ENCODE data around the gene PLA2G2C. TPM values are rescaled to one million over a fixed set of nuclear protein-coding genes. Genes with fewer than 3 reads are reported as not detected.

The PLA2G2C gene
- total and polyA plus RNA-seq, 9 donors = 0.04 TPM; not detected in 6

DNA sequence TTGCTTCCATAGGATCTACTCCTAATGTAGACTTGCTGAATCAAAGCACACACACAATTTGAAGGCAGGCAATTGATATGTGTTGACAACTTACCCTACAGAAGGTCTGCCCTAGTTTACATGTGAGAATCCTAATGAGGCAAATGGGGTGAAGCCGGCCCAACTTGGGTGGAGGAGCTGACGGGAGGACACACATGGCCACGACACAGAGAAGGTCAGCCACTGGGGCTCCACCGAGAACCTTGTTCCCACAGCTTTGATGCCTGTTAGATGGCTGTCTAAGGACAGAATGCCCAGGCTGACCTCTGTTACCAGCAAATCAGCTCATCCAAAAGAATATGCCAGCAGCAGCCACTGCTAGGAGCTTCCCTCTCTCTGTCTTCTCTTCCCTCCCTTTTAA is 65.5 kb downstream of the PLA2G2C start:
- WGBS (ENCODE audit: insufficient coverage) = 84% methylated on average over 4 of the region's 4 CpGs
- no peak overlapping the region for H3K4me3 ChIP-seq (ENCODE audit: low read length)
- DNase-seq = no peak

DNA sequence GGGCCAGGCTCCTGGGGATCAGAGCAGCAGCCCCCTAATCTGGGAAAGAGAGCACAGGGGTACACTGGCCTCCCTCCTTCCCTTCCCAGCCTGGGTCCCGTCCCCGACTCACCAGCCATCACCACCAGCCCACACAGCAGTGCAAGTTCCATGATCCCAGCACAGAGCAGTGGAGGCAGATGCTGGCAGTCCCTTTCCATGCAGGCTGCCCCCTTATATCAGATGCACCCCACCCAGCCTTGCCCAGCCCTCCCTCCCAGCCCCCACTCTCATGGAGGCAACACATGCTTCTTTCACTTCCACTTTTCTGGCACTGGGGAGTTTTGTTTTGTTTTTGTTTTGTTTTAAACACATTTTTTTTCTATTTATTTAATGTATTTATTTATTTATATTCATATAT is 67.0 kb downstream of the PLA2G2C start, which contains the start of gene PLA2G2D:
Gene PLA2G2D (minus strand): TSS at position 190 of the 400 bp plus-strand sequence. CDS start 38 bp downstream, at position 152.
- no peaks in the 10 kb centered on the region for H3K36me3 ChIP-seq (ENCODE audit: control insufficient read depth, insufficient read depth, low read length)
- H3K4me1 ChIP-seq (ENCODE audit: control insufficient read depth, insufficient read depth, low read length) = peaks cover 4% of the 10 kb centered on the region
- no CpG with 5 or more reads among the region's 2 CpGs for WGBS (ENCODE audit: insufficient coverage)
- H3K4me3 ChIP-seq (ENCODE audit: low read length) = no peak within 1 kb of the TSS
- H3K27me3 ChIP-seq (ENCODE audit: control insufficient read depth, insufficient read depth, low read length) = peaks cover 11% of the 10 kb centered on the region
- H3K27ac ChIP-seq (ENCODE audit: low read length) = no peak within 1 kb of the TSS
- no peaks in the 10 kb centered on the region for H3K9me3 ChIP-seq (replicated peaks; ENCODE audit: control insufficient read depth, low read depth, low read length)
- no peak for DNase-seq

More for the DNA sequence above, 65.5 kb downstream of the PLA2G2C start:
- Histone ChIP-seq H3K27me3 (ENCODE audit: control insufficient read depth, insufficient read depth, low read length) (peaks cover 13% of the 10 kb centered on the region), H3K36me3 (ENCODE audit: control insufficient read depth, insufficient read depth, low read length) (no peaks in the 10 kb centered on the region), H3K9me3 (replicated peaks; ENCODE audit: control insufficient read depth, low read depth, low read length) (no peaks in the 10 kb centered on the region), H3K4me1 (ENCODE audit: control insufficient read depth, insufficient read depth, low read length) (peaks cover 11% of the 10 kb centered on the region), H3K27ac (ENCODE audit: low read length) (no peak overlapping the region)

DNA sequence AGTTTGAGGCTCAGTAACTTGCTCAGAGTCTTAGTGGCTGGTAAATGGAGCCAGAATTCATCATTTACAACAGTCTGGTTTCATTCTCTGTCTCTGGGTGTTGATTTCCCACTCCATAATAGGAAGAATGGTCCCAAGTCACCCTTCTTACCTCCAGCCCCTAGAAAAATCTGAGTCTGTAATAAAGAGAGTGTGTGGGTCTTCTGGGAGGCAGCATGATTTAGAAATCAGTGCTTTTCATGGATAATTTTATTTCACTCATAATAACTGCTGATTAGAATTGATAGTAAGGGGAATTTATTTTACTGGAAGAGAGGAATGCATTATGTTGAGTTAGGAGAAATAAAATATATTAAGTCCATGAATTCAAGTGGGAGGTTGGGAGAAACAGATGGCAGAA is 69.1 kb downstream of the PLA2G2C start:
- H3K4me3 ChIP-seq (ENCODE audit: low read length) = no peak overlapping the region
- H3K27me3 ChIP-seq (ENCODE audit: control insufficient read depth, insufficient read depth, low read length) = peaks cover 15% of the 10 kb centered on the region
- no peaks in the 10 kb centered on the region for H3K36me3 ChIP-seq (ENCODE audit: control insufficient read depth, insufficient read depth, low read length)
- no peak for DNase-seq
- H3K9me3 ChIP-seq (replicated peaks; ENCODE audit: control insufficient read depth, low read depth, low read length) = no peaks in the 10 kb centered on the region
- H3K4me1 ChIP-seq (ENCODE audit: control insufficient read depth, insufficient read depth, low read length) = no peaks in the 10 kb centered on the region
- H3K27ac ChIP-seq (ENCODE audit: low read length) = no peak overlapping the region

DNA sequence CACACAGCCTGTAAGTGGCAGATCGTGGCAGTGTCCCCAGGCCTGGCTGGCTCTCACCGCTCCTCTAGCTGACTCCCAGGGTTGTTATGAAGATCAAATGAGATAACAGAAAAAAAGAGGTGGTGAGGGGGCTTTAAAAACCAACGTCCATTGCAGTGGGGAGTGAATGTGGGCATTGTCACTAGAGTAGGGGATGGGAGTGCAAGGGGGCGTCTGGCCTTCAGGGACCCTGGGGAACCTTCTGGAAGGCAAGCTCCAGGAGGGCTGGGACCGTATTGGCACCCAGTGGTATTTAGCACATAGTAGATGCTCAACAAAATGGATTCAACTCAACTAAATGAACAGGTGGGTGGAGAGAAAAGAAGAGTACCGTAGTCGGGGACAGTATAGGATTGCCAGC is 70.4 kb downstream of the PLA2G2C start:
- WGBS (ENCODE audit: insufficient coverage) = 82% methylated on average over 4 of the region's 7 CpGs
- Histone ChIP-seq H3K4me3 (ENCODE audit: low read length) (no peak overlapping the region), H3K4me1 (ENCODE audit: control insufficient read depth, insufficient read depth, low read length) (no peaks in the 10 kb centered on the region), H3K27ac (ENCODE audit: low read length) (no peak overlapping the region), H3K27me3 (ENCODE audit: control insufficient read depth, insufficient read depth, low read length) (peaks cover 11% of the 10 kb centered on the region), H3K9me3 (replicated peaks; ENCODE audit: control insufficient read depth, low read depth, low read length) (no peaks in the 10 kb centered on the region), H3K36me3 (ENCODE audit: control insufficient read depth, insufficient read depth, low read length) (no peaks in the 10 kb centered on the region)
- DNase-seq = no peak

DNA sequence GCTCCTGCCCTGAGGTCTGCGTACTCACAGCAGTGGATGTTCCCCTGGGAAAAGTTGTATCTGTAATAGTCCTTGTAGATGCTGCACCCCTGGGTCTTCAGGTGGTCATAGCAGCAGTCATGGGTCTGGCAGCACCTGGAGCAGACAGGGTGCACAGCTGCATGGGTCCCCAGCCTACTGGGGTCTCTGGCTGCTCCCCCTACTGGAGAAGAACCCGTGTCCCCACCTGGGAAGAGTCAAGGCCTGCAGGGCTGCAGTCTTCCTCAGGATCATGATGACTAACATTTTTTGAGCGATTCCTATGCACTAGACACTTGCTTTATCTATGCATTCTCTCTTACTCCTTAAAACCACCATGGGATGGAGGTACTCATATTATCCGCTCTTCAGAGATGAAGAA is 70.8 kb downstream of the PLA2G2C start:
- no peaks in the 10 kb centered on the region for H3K9me3 ChIP-seq (replicated peaks; ENCODE audit: control insufficient read depth, low read depth, low read length)
- peaks cover 9% of the 10 kb centered on the region for H3K27me3 ChIP-seq (ENCODE audit: control insufficient read depth, insufficient read depth, low read length)
- DNase-seq = no peak
- H3K4me3 ChIP-seq (ENCODE audit: low read length) = no peak overlapping the region
- WGBS (ENCODE audit: insufficient coverage) = 71% methylated on average over 1 of the region's 4 CpGs
- H3K27ac ChIP-seq (ENCODE audit: low read length) = no peak overlapping the region
- no peaks in the 10 kb centered on the region for H3K4me1 ChIP-seq (ENCODE audit: control insufficient read depth, insufficient read depth, low read length)
- no peaks in the 10 kb centered on the region for H3K36me3 ChIP-seq (ENCODE audit: control insufficient read depth, insufficient read depth, low read length)

GRCh38 chr1:20114021-20114648 is 72.2 kb downstream of the PLA2G2C start:
- peaks cover 17% of the 10 kb centered on the region for H3K27me3 ChIP-seq (ENCODE audit: control insufficient read depth, insufficient read depth, low read length)
- H3K9me3 ChIP-seq (replicated peaks; ENCODE audit: control insufficient read depth, low read depth, low read length) = no peaks in the 10 kb centered on the region
- 44% methylated on average over 8 of the region's 15 CpGs for WGBS (ENCODE audit: insufficient coverage)
- no peak overlapping the region for H3K4me3 ChIP-seq (ENCODE audit: low read length)
- H3K4me1 ChIP-seq (ENCODE audit: control insufficient read depth, insufficient read depth, low read length) = no peaks in the 10 kb centered on the region
- DNase-seq = no peak
- no peaks in the 10 kb centered on the region for H3K36me3 ChIP-seq (ENCODE audit: control insufficient read depth, insufficient read depth, low read length)
- no peak overlapping the region for H3K27ac ChIP-seq (ENCODE audit: low read length)

Other genes starting within 250 kb of the PLA2G2C start
- 0.35 TPM for gene PLA2G2A, start 206.9 kb downstream of the PLA2G2C start, total RNA-seq
- gene PLA2G2A, start 206.9 kb downstream of the PLA2G2C start, polyA plus RNA-seq (ENCODE audit: insufficient read depth in 1 of 8, insufficient read length in 8 of 8, low replicate concordance in 1 of 8) = 1 to 10 TPM in 6 of 8 donors, under 1 TPM in 2; 0.54 to 2.4 (median 1.7) TPM
- 0.13 TPM for gene PLA2G5, start 116.3 kb downstream of the PLA2G2C start, total RNA-seq
- gene PLA2G5, start 116.3 kb downstream of the PLA2G2C start, polyA plus RNA-seq (ENCODE audit: insufficient read depth in 1 of 8, insufficient read length in 8 of 8, low replicate concordance in 1 of 8) = under 1 TPM in 4 of 8 donors, not detected in 4; 0.10 to 0.28 (median 0.26) TPM
- gene PLA2G2D, start 67.0 kb downstream of the PLA2G2C start, total RNA-seq = not detected
- under 1 TPM in 1 of 8 donors, not detected in 7; 0.05 TPM for gene PLA2G2D, start 67.0 kb downstream of the PLA2G2C start, polyA plus RNA-seq (ENCODE audit: insufficient read depth in 1 of 8, insufficient read length in 8 of 8, low replicate concordance in 1 of 8)
- gene PLA2G2F, start 47.2 kb downstream of the PLA2G2C start, total RNA-seq = not detected
- not detected for gene PLA2G2F, start 47.2 kb downstream of the PLA2G2C start, polyA plus RNA-seq (ENCODE audit: insufficient read depth in 1 of 8, insufficient read length in 8 of 8, low replicate concordance in 1 of 8)
- gene UBXN10, start 422 bp downstream of the PLA2G2C start, total RNA-seq = 0.22 TPM
- under 1 TPM; 0.24 to 0.52 (median 0.31) TPM for gene UBXN10, start 422 bp downstream of the PLA2G2C start, polyA plus RNA-seq (ENCODE audit: insufficient read depth in 1 of 8, insufficient read length in 8 of 8, low replicate concordance in 1 of 8)
- 0.04 TPM for gene VWA5B1, start 104.4 kb upstream of the PLA2G2C start, total RNA-seq
- gene VWA5B1, start 104.4 kb upstream of the PLA2G2C start, polyA plus RNA-seq (ENCODE audit: insufficient read depth in 1 of 8, insufficient read length in 8 of 8, low replicate concordance in 1 of 8) = under 1 TPM; 0.16 to 0.65 (median 0.27) TPM